GM19239 (cell line): ENCODE data around the gene C11orf65.

ENCODE experiments used
- DNase-seq: peaks from one replicate; pipeline ENCODE4 v3.0.0; 2011; ENCODE audit warnings: low spot score; ENCODE audit not compliant: insufficient read length
- FAIRE-seq: peaks from 2 replicates; lab custom pipeline; 2011; peaks lifted over from hg19 to GRCh38; lab: Jason Lieb, UNC

C11orf65 gene

GRCh38 chr11:108467091-108467823, at the start of gene C11orf65:
Gene C11orf65 (minus strand): TSS chr11:108467529. CDS start chr11:108461559, 5,970 bp downstream.
- peak; percentile 71 for DNase-seq
- peak; percentile 100 for FAIRE-seq

- no peak for FAIRE-seq
- DNase-seq = no peak
These were observed 48.8 kb upstream of the C11orf65 start for GRCh38 chr11:108516125-108516524.

- no peak for FAIRE-seq
- no peak for DNase-seq
These were observed 45.4 kb upstream of the C11orf65 start for GRCh38 chr11:108512708-108513107.

GRCh38 chr11:108511851-108512474, 44.6 kb upstream of the C11orf65 start:
- DNase-seq = no peak
- no peak for FAIRE-seq

DNA sequence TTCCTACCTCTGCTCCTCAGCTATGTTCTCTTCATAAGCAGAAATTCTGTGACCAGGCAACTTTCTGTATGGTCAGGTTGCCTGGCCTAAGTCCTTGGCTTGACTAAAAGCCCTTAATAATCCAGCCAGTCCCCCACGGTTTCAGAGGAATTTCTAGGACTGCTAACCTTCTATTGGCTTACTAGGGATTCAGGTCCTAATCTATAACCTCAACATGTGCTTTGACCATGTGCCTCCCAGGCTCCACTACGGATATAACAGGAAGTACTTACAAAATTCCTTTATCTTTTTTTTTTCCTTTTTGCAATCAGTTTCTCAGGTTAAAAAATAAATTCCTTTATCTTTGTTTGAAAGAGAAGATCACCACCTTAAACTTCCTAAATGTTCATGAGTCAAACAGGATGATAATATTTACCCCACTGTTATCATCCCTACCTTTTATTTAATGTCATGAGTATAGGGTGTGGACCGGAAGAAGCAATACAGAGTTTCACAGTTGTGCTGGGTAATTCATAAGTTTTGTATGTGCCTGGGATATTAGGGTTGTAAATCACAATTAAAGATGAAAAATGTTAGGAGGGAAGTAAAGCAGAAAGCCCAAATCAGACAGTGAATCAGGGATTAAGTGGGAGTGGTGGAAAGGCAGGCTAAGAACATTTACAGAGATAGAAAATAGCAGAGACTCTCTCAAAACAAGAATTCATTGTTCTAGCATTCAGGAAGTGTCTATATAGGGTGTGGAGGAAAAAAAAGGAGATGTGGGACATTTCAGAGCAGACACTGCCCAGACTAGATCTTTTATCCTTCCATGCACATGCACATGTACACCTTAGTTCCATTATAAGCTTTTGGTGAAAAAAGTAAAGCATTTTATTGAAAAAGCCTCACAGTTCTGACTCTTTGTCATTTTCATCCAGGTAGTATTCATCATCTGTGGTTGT, 41.6 kb upstream of the C11orf65 start:
- FAIRE-seq = no peak
- DNase-seq = no peak

GRCh38 chr11:108501396-108501795, 34.1 kb upstream of the C11orf65 start:
- no peak for DNase-seq

DNA sequence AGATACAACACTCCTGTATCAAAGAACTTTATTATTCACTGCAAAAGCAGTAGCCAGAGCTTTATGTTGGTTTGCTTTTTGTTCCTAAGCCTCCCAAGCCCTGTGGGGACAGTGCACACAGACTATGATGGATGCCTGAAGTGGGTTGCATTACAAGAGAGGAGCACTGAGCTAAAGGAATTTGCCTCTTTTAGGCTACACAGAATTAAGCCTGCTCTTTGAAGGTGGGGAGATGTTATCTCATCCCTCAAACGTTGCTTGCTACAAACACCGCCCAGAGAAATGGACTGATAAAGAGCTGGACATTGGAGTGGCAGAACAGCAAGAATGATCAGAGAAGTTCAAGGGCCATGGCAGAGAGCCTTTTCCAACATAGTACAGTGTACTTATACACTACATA, 33.4 kb upstream of the C11orf65 start:
- DNase-seq = no peak
- FAIRE-seq = no peak

More at GRCh38 chr11:108501396-108501795, 34.1 kb upstream of the C11orf65 start:
- FAIRE-seq = no peak

DNA sequence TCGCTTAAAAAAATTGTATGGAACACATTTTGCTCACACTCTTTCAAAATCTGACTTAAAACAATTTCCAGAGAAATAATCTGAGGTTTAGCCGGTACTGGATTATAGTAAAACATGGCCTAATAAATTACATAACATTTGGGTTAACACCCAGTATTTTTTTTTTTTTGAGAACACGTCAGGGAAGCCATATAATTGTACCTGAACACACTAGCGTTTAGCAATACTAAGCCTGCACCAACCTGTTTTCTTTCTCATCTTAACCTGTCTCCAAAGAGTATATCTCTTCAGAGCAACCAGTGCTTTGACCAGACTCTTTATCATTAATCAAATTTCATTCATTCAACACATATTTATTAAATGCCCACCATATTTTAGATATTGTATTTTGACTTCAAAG, 32.8 kb upstream of the C11orf65 start:
- no peak for FAIRE-seq
- no peak for DNase-seq

DNA sequence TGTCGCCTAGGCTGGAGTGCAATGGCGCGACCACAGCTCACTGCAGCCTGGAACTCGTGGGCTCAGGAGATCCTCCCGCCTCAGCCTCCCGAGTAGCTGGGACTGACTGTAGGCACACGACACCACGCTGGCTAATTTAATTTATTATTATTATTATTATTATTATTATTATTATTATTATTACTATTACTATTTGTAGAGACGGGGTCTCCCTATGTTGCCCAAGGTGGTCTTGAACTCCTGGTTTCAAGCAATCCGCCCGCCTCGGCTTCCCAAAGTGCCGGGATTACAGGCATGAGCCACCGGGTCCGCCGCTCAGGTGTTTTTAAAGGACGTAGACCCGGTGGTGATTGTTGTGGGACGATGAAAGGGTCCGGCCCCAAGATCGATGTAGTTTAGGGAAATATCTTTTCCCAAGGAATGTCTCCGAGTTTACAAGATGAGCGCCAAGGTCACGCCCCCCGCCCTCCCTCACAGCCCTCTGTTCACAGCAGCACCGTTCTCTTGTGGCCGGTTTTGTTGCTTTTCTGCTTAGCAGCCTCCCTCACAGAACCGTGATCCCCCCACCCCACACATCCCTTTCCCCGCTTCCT, 31.6 kb upstream of the C11orf65 start:
- DNase-seq (no peak), FAIRE-seq (no peak)

- FAIRE-seq = peak; percentile 71
- peak; percentile 50 for DNase-seq
These were observed 30.9 kb upstream of the C11orf65 start, which contains the start of gene POGLUT3 for GRCh38 chr11:108498046-108498815. Gene POGLUT3 (minus strand): TSS chr11:108498384. CDS start chr11:108498366, 18 bp downstream.

DNA sequence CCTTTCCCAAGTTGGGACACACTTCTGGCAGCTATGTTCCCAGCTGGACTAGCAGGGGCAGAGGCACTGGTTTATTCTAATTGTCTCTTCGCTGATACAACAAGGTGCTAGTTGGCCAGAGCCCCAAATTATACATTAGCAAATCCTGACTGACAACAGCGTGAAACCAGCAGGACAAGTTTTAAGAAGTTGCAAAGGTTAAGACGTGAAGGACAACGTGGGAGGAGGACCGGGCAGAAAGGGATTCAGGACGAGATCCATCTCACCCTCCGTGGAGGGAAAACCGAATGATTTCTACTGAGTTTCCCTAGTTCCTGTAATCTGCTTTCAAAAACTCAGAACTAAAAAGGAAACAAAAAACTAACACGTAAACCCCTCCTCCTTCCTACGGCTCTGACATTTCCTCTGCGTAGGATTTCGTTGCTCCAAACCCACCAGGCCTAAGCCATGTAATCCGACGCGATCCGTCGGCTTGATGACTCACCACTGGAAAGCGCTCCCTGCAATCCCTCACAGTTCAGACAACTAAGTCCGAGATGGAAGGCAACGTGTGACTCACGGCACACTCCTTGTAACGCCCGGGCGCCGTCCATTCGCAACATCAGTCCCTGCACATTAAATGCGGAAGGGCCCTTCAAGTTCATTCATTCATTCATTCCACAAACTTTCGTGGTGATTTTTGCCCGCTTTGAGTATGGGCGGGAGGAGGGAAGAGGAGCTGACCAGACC, 30.2 kb upstream of the C11orf65 start:
- FAIRE-seq (peak; percentile 88), DNase-seq (peak; percentile 52)

DNA sequence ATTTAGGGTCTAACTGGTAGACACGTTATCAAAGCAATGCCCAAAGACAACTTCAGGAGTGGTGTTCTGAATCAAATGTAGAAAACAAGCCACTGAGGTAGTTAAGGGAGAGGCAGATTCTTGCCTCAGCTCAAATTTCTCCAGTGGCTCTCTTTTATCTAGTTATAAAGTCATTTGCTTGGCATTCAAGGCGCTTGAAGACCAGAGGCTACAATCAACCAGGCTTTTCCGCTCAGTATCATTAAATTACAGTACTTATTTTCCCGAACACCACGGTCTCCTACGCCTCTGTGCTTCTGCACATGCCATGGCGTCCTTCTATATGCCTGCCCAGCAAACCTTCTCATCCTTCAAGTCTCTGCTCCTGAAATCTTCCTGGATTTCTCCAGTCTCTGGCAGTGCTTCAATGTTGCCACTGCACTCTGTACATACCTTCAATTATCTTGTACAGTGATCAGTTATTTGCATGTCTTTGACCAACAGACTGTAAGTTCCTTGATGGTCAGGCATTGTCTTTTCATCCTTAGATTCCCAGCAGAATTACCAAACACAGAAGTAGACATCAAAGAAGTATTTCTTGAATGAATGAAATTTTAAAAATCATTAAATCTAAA, 29.4 kb upstream of the C11orf65 start:
- no peak for DNase-seq
- peak; percentile 21 for FAIRE-seq

- DNase-seq (no peak), FAIRE-seq (no peak)
These were observed 28.0 kb upstream of the C11orf65 start for GRCh38 chr11:108495326-108495725.

DNA sequence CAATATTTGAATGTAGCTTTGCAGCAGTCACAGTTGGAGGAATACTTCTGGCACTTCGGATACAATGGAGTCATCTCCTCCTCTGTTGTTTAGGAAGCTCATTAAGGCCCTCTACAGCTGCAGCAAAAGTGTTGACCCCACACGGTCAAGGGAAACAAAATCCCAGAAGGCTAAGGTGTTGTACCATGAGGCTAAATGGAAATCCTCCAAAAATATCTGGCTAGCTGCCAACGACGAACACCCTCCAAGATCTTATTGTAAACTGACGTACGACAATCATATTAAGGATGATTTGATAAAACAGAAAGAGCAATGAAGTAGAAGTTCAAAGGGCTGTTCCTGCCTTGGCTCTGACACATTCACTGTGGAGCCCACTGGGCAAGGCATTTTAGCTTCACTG, 26.9 kb upstream of the C11orf65 start:
- FAIRE-seq = no peak
- DNase-seq = no peak

- DNase-seq (no peak), FAIRE-seq (peak; percentile 70)
These were observed 24.6 kb upstream of the C11orf65 start for GRCh38 chr11:108491936-108492335.

- DNase-seq = no peak
- no peak for FAIRE-seq
These were observed 19.5 kb upstream of the C11orf65 start for GRCh38 chr11:108486828-108487227.

DNA sequence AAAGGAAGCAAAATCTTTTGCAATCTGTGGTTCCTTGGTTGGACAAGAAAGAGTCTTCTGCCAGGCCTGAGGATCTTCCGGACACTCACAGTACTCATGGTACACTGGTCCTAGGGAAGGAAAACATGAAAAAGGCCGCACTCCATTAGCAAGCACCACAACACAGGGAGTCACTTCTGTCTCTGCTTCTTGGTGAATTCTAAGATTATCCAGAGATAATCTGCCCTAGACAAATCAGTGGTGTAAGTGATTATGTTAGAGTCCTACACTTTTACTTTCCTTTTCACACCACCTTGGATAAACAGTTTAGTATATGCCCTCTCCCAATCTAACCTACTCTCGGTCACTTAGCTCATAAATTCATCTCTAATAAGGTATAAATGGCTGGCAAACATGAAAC, 19.0 kb upstream of the C11orf65 start:
- DNase-seq (no peak), FAIRE-seq (no peak)

- DNase-seq (no peak), FAIRE-seq (no peak)
These were observed 15.8 kb upstream of the C11orf65 start for GRCh38 chr11:108483163-108483562.
